MM.1S (cell line): ENCODE results near the gene SELENOW.

Source experiments
- DNase-seq: peaks from one replicate; pipeline ENCODE4 v3.0.0-alpha.2; 2015
- H2AFZ ChIP-seq: fragments of 300-600 bp; sonication (generic); 2 replicates; pipeline ENCODE4 v1.6.0; 2016; ENCODE audit warnings: antibody characterized with exemption, low read length
- H3F3A ChIP-seq: fragments of 300-600 bp; sonication (generic); 2 replicates; pipeline ENCODE4 v1.6.1; 2016; ENCODE audit warnings: mild to moderate bottlenecking, antibody characterized with exemption, low read length, moderate library complexity, mixed read lengths; ENCODE audit not compliant: insufficient read depth
- H3K27ac ChIP-seq: fragments of 300-600 bp; sonication (generic); 2 replicates; pipeline ENCODE4 v1.5.1; 2016; ENCODE audit warnings: mild to moderate bottlenecking, low read length
- H3K27me3 ChIP-seq: fragments of 300-600 bp; sonication (generic); replicated peaks from 2 replicates; pipeline ENCODE4 v1.6.0; 2016; ENCODE audit warnings: low read length; ENCODE audit not compliant: insufficient read depth
- H3K36me3 ChIP-seq: fragments of 300-600 bp; sonication (generic); replicated peaks from 2 replicates; pipeline ENCODE4 v1.6.1; 2016; ENCODE audit warnings: mild to moderate bottlenecking, low read length, mixed read lengths; ENCODE audit not compliant: insufficient read depth
- H3K4me1 ChIP-seq: fragments of 300-600 bp; sonication (generic); 2 replicates; pipeline ENCODE4 v1.6.1; 2016; ENCODE audit warnings: low read length, mixed read lengths
- H3K4me2 ChIP-seq: fragments of 300-600 bp; sonication (generic); 2 replicates; pipeline ENCODE4 v1.6.0; 2016; ENCODE audit warnings: low read depth, low read length
- H3K4me3 ChIP-seq: fragments of 300-600 bp; sonication (generic); 2 replicates; pipeline ENCODE4 v1.5.1; 2016; ENCODE audit warnings: low read length, mixed read lengths
- H3K79me2 ChIP-seq: fragments of 300-600 bp; sonication (generic); 2 replicates; pipeline ENCODE4 v1.6.1; 2016; ENCODE audit warnings: mixed run types, low read length, mixed read lengths
- H3K9ac ChIP-seq: fragments of 300-600 bp; sonication (generic); 2 replicates; pipeline ENCODE4 v1.6.1; 2016; ENCODE audit warnings: low read length, mixed read lengths
- H3K9me2 ChIP-seq: fragments of 300-600 bp; sonication (generic); replicated peaks from 2 replicates; pipeline ENCODE4 v1.6.1; 2016; ENCODE audit warnings: mild to moderate bottlenecking, low read length, mixed read lengths; ENCODE audit not compliant: insufficient read depth
- H3K9me3 ChIP-seq: fragments of 300-600 bp; sonication (generic); replicated peaks from 2 replicates; pipeline ENCODE4 v1.6.1; 2016; ENCODE audit warnings: mild to moderate bottlenecking, low read length, mixed read lengths; ENCODE audit not compliant: insufficient read depth
- H4K20me1 ChIP-seq: fragments of 300-600 bp; sonication (generic); 2 replicates; pipeline ENCODE4 v1.6.1; 2016; ENCODE audit warnings: mild to moderate bottlenecking, low read length, moderate library complexity, mixed read lengths; ENCODE audit not compliant: insufficient read depth
- CTCF ChIP-seq: fragments of 300-600 bp; sonication (generic); IDR thresholded peaks from 2 replicates; pipeline ENCODE4 v1.5.1; 2016; ENCODE audit warnings: antibody characterized with exemption, low read length, mixed read lengths
- EZH2 ChIP-seq: fragments of 300-600 bp; sonication (generic); optimal IDR thresholded peaks from 2 replicates; pipeline ENCODE3; 2017; ENCODE audit warnings: low read depth, mild to moderate bottlenecking, antibody characterized with exemption, low read length, mixed read lengths
- EZH2phosphoT487 ChIP-seq: fragments of 300-600 bp; sonication (generic); IDR thresholded peaks from 2 replicates; pipeline ENCODE4 v1.6.1; 2018; ENCODE audit warnings: antibody characterized with exemption, low read length

Gene SELENOW

GRCh38 chr19:47790398-47790814, 11.9 kb downstream of the SELENOW start:
- Histone ChIP-seq H3K9me2 (no peaks in the 10 kb centered on the region), H3K9ac (no peak overlapping the region), H3K27me3 (peaks cover 32% of the 10 kb centered on the region), H3K4me3 (no peak overlapping the region), H3K27ac (no peak overlapping the region), H4K20me1 (no peaks in the 10 kb centered on the region), H3K4me1 (no peaks in the 10 kb centered on the region), H3F3A (no peaks in the 10 kb centered on the region), H3K4me2 (no peak overlapping the region), H3K79me2 (no peaks in the 10 kb centered on the region), H3K9me3 (no peaks in the 10 kb centered on the region), H3K36me3 (no peaks in the 10 kb centered on the region), H2AFZ (no peak overlapping the region)
- no peak for TF ChIP-seq EZH2
- peak; percentile 82 for TF ChIP-seq CTCF
- no peak for TF ChIP-seq EZH2phosphoT487
- DNase-seq = peak; percentile 34

GRCh38 chr19:47792616-47793015, 14.1 kb downstream of the SELENOW start:
- H3K79me2 ChIP-seq = no peaks in the 10 kb centered on the region
- H3K9me2 ChIP-seq = no peaks in the 10 kb centered on the region
- no peaks in the 10 kb centered on the region for H3K9me3 ChIP-seq
- H3K4me3 ChIP-seq = no peak overlapping the region
- no peak overlapping the region for H2AFZ ChIP-seq
- no peak overlapping the region for H3K9ac ChIP-seq
- no peak overlapping the region for H3K4me2 ChIP-seq
- no peaks in the 10 kb centered on the region for H3K36me3 ChIP-seq
- H4K20me1 ChIP-seq = no peaks in the 10 kb centered on the region
- H3K4me1 ChIP-seq = no peaks in the 10 kb centered on the region
- H3K27ac ChIP-seq = no peak overlapping the region
- H3K27me3 ChIP-seq = peaks cover 52% of the 10 kb centered on the region
- H3F3A ChIP-seq = no peaks in the 10 kb centered on the region
- no peak for TF ChIP-seq CTCF
- no peak for TF ChIP-seq EZH2phosphoT487
- TF ChIP-seq EZH2 = no peak
- DNase-seq = no peak

- TF ChIP-seq CTCF = no peak
- no peak for TF ChIP-seq EZH2phosphoT487
- TF ChIP-seq EZH2 = no peak
- H3K27ac ChIP-seq = no peak overlapping the region
- no peak overlapping the region for H3K4me3 ChIP-seq
- no peaks in the 10 kb centered on the region for H3K4me1 ChIP-seq
- H3K36me3 ChIP-seq = no peaks in the 10 kb centered on the region
- no peak overlapping the region for H3K4me2 ChIP-seq
- no peaks in the 10 kb centered on the region for H3K9me2 ChIP-seq
- DNase-seq = no peak
- no peaks in the 10 kb centered on the region for H3K9me3 ChIP-seq
- no peak overlapping the region for H2AFZ ChIP-seq
- H3K79me2 ChIP-seq = no peaks in the 10 kb centered on the region
- H4K20me1 ChIP-seq = no peaks in the 10 kb centered on the region
- H3F3A ChIP-seq = no peaks in the 10 kb centered on the region
- peaks cover 69% of the 10 kb centered on the region for H3K27me3 ChIP-seq
- no peak overlapping the region for H3K9ac ChIP-seq
Observed at GRCh38 chr19:47794526-47794925, 16.0 kb downstream of the SELENOW start.
